ENCODE measurements around the gene ELOVL1. TPM values are rescaled to one million over a fixed set of nuclear protein-coding genes. Genes with fewer than 3 reads are reported as not detected.
"Not testable (repeated sequence)": the region's sequence is repeated elsewhere in the genome, so short reads cannot be mapped to it uniquely, and the experiment has no call there.

Gene ELOVL1
- total RNA-seq, 1 experiment from 2014 or later, result 99.9 TPM

DNA sequence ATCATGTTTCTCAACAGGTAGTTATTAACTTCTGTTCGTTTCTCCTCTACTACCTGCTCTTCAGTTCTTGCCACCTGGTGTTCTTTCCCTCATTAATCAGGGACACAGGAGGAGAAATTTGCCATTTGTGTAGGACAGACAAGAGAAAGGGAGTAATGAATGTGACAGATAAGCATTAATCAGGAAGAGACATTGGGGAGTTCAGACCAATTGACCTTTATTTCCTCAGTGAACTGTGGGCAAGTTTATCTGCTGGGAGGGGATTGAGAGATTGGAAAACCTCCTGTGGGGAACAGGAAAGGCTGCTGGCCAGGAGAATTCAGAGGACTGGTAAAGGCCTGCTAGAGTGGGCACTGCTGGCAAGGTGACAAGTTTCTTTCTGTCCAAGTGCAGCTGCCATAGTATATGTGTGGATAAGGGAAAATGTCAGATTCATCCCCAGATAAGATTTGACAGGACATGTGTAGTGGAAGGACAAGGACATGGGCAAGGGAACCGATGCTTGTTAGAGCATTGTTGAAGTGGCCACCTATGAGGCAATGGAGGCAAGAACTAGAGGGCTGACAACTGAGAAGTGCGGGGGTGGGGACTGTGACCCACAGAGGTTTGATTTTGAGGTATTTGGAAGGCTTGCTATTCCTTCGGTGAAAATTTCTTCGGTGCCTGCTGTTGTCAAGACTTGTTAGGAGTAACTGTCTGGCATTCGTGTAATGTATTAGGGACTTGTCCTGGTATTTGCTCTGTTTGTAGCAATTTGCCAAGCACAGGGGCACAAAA, 34.5 kb upstream of the ELOVL1 start:
- no TSS peak for BruUV-seq (replicated peaks)
- no peak for DNase-seq (ENCODE audit: unreplicated experiment)
- CTCF ChIA-PET, result no interaction called here
- POLR2A ChIA-PET, result interaction anchor here (1.3 kb wide), 1 partner anchor 12 kb away, joined by 4 read pairs; no protein-coding TSS in a partner anchor
- Mint-ChIP-seq H3K27ac (ENCODE audit: low read depth, unreplicated experiment) (no peak overlapping the region), H3K36me3 (ENCODE audit: insufficient read depth, unreplicated experiment) (peaks cover 49% of the 10 kb centered on the region), H3K27me3 (ENCODE audit: insufficient read depth, unreplicated experiment) (no peaks in the 10 kb centered on the region), H3K9me3 (ENCODE audit: unreplicated experiment) (no peaks in the 10 kb centered on the region), H3K4me1 (ENCODE audit: insufficient read depth, unreplicated experiment) (peaks cover 12% of the 10 kb centered on the region), H3K4me3 (ENCODE audit: unreplicated experiment) (no peak overlapping the region)
- intact Hi-C loops (cut with micrococcal nuclease), result no loop called here
- TF ChIP-seq, protein P1, sequence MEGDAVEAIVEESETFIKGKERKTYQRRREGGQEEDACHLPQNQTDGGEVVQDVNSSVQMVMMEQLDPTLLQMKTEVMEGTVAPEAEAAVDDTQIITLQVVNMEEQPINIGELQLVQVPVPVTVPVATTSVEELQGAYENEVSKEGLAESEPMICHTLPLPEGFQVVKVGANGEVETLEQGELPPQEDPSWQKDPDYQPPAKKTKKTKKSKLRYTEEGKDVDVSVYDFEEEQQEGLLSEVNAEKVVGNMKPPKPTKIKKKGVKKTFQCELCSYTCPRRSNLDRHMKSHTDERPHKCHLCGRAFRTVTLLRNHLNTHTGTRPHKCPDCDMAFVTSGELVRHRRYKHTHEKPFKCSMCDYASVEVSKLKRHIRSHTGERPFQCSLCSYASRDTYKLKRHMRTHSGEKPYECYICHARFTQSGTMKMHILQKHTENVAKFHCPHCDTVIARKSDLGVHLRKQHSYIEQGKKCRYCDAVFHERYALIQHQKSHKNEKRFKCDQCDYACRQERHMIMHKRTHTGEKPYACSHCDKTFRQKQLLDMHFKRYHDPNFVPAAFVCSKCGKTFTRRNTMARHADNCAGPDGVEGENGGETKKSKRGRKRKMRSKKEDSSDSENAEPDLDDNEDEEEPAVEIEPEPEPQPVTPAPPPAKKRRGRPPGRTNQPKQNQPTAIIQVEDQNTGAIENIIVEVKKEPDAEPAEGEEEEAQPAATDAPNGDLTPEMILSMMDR (IDR thresholded peaks at IDR 0.05; ENCODE audit: unreplicated experiment), result no peak

DNA sequence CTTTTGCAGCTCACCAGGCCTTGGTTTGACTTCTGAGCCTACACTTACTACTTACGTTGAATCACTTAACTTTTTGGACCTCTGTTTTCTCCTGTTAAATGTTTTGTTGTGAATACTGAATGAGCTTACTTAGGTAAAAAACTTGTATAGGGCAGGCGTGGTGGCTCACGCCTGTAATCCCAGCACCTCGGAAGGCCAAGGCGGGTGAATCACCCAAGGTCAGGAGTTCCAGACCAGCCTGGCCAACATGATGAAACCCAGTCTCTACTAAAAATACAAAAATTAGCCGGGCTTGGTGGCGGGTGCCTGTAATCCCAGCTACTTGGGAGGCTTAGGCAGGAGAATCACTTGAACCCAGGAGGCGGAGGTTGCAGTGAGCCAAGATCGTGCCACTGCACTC, 32.6 kb upstream of the ELOVL1 start:
- DNase-seq (ENCODE audit: unreplicated experiment); intact Hi-C loops (cut with micrococcal nuclease); BruUV-seq (replicated peaks); H3K4me3 Mint-ChIP-seq (ENCODE audit: unreplicated experiment); H3K27me3 Mint-ChIP-seq (ENCODE audit: insufficient read depth, unreplicated experiment); H3K27ac Mint-ChIP-seq (ENCODE audit: low read depth, unreplicated experiment); H3K9me3 Mint-ChIP-seq (ENCODE audit: unreplicated experiment): not testable (repeated sequence)
- POLR2A ChIA-PET, result interaction anchor here (1.1 kb wide), 1 partner anchor 11 kb away, joined by 6 read pairs; the partner anchor contains the start of genes MED8 and SZT2
- CTCF ChIA-PET, result interaction anchor here (0.6 to 1.5 kb wide), 3 partner anchors 11 to 16 kb away, joined by 3 to 6 read pairs (median 4); partner anchors contain the start of genes MED8 and SZT2
- H3K4me1 Mint-ChIP-seq (ENCODE audit: insufficient read depth, unreplicated experiment), result peaks cover 12% of the 10 kb centered on the region
- peaks cover 37% of the 10 kb centered on the region for H3K36me3 Mint-ChIP-seq (ENCODE audit: insufficient read depth, unreplicated experiment)

DNA sequence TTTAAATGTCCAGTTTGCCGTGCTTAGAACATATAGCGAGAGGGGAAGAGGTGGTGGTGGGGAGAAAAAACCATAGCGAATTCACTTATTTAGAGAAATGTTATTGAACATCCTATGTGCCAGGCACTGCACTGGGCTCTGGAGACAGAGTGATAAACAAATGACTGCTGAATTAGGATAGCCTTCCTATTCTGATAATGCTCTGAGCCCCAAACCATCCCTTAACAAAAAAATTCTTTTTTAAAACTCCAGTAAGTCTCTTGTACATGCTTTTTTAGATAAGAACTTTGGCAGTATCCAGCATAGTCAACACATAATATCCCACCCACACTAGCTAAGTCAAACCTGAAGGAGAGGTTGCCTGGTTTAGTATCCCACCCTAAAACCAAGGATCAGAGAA, 30.4 kb upstream of the ELOVL1 start:
- Mint-ChIP-seq H3K36me3 (ENCODE audit: insufficient read depth, unreplicated experiment) (peaks cover 31% of the 10 kb centered on the region), H3K9me3 (ENCODE audit: unreplicated experiment) (no peaks in the 10 kb centered on the region), H3K4me1 (ENCODE audit: insufficient read depth, unreplicated experiment) (peaks cover 15% of the 10 kb centered on the region), H3K4me3 (ENCODE audit: unreplicated experiment) (no peak overlapping the region), H3K27me3 (ENCODE audit: insufficient read depth, unreplicated experiment) (no peaks in the 10 kb centered on the region), H3K27ac (ENCODE audit: low read depth, unreplicated experiment) (no peak overlapping the region)
- TF ChIP-seq, protein P1 (IDR thresholded peaks at IDR 0.05; ENCODE audit: unreplicated experiment), result no peak
- ChIA-PET CTCF (no interaction called here), POLR2A (no interaction called here)
- DNase-seq (ENCODE audit: unreplicated experiment), result no peak
- intact Hi-C loops (cut with micrococcal nuclease), result no loop called here
- no TSS peak for BruUV-seq (replicated peaks)

DNA sequence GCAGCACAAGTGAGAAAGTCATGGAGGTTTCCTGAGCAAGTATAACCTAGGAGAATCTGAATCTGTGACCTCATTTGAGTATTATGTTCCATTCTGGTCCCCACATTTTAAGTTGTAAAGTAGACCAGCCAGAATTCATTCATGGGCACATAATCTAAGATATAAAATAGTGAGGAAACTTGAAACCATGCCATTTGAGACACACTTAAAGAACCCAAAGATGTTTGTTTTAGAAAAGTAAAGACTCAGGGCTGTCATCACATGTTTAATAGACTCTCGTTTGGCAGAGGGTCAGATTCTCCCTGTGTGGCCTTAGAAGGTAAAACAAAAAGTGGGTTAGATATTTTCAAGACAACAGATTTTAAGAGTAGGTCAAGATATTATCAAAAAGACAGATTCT, 28.2 kb upstream of the ELOVL1 start:
- ChIA-PET POLR2A (no interaction called here), CTCF (no interaction called here)
- TF ChIP-seq, protein P1 (IDR thresholded peaks at IDR 0.05; ENCODE audit: unreplicated experiment), result no peak
- Mint-ChIP-seq H3K9me3 (ENCODE audit: unreplicated experiment) (no peaks in the 10 kb centered on the region), H3K4me1 (ENCODE audit: insufficient read depth, unreplicated experiment) (peaks cover 10% of the 10 kb centered on the region), H3K27me3 (ENCODE audit: insufficient read depth, unreplicated experiment) (no peaks in the 10 kb centered on the region), H3K27ac (ENCODE audit: low read depth, unreplicated experiment) (no peak overlapping the region), H3K36me3 (ENCODE audit: insufficient read depth, unreplicated experiment) (peaks cover 34% of the 10 kb centered on the region), H3K4me3 (ENCODE audit: unreplicated experiment) (no peak overlapping the region)
- DNase-seq (ENCODE audit: unreplicated experiment), result no peak
- intact Hi-C loops (cut with micrococcal nuclease), result no loop called here
- BruUV-seq (replicated peaks), result no TSS peak

Measured in MCF 10A (cell line).